HUES64 (cell line): ENCODE measurements around the gene UFM1.
"Not testable (repeated sequence)": the region's sequence is repeated elsewhere in the genome, so short reads cannot be mapped to it uniquely, and the experiment has no call there.

Experiments
- H3K27ac ChIP-seq: 2 replicates; pipeline ENCODE4 v1.7.0; 2013; ENCODE audit warnings: low read depth, low read length, inconsistent platforms
- H3K27me3 ChIP-seq: 2 replicates; pipeline ENCODE4 v1.6.1; 2013; ENCODE audit warnings: mild to moderate bottlenecking, low read length; ENCODE audit not compliant: insufficient read depth
- H3K36me3 ChIP-seq: 2 replicates; pipeline ENCODE4 v1.6.1; 2013; ENCODE audit warnings: mild to moderate bottlenecking, low read length; ENCODE audit not compliant: insufficient read depth
- H3K4me1 ChIP-seq: 2 replicates; pipeline ENCODE4 v1.6.1; 2013; ENCODE audit warnings: mild to moderate bottlenecking, low read length, moderate library complexity; ENCODE audit not compliant: insufficient read depth
- H3K4me3 ChIP-seq: 2 replicates; pipeline ENCODE4 v1.5.1; 2013; ENCODE audit warnings: mild to moderate bottlenecking, low read length, moderate library complexity
- H3K9ac ChIP-seq: 2 replicates; pipeline ENCODE4 v1.6.1; 2013; ENCODE audit warnings: mild to moderate bottlenecking, low read depth, low read length
- H3K9me3 ChIP-seq: 2 replicates; pipeline ENCODE4 v1.6.1; 2013; ENCODE audit warnings: low read depth, low read length; ENCODE audit not compliant: insufficient read depth
- WGBS: fragments of 150-250, 120-280 bp; methylation state at CpG from one replicate; pipeline ENCODE4 v1.1.7; 2013; ENCODE audit warnings: missing lambda C conversion rate; 5-methylcytosine and 5-hydroxymethylcytosine counted together

Gene UFM1

DNA sequence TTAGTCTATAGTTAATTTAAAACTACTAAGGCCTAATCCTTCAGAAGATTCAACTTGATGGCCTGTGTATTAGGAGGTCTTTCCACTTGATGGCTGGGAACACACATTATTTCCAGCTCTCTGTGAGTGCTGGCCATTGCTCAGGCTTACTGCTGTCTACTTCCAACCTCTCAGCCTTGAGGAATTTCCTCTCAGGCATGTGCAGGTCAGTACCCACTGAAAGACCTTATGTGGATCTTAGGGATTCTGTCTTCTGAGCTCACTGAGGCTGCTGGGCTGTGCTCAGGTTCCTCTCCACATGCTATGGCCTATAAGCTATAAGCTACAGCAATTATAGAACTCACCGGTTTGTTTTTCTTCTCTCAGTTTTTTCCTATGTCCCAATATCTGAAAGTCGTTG is 11.6 kb upstream of the UFM1 start:
- no peak overlapping the region for H3K27ac ChIP-seq
- WGBS = 96% methylated on average over 1 of the region's 2 CpGs
- no peak overlapping the region for H3K9ac ChIP-seq
- H3K4me3 ChIP-seq = no peak overlapping the region
- H3K27me3 ChIP-seq = no peaks in the 10 kb centered on the region
- no peaks in the 10 kb centered on the region for H3K9me3 ChIP-seq
- no peaks in the 10 kb centered on the region for H3K36me3 ChIP-seq
- H3K4me1 ChIP-seq = peaks cover 17% of the 10 kb centered on the region

GRCh38 chr13:38340624-38341023 is 9.0 kb upstream of the UFM1 start:
- 96% methylated on average over 1 of the region's 1 CpG for WGBS
- no peaks in the 10 kb centered on the region for H3K9me3 ChIP-seq
- H3K4me1 ChIP-seq = peaks cover 9% of the 10 kb centered on the region
- H3K4me3 ChIP-seq = no peak overlapping the region
- no peak overlapping the region for H3K9ac ChIP-seq
- H3K27ac ChIP-seq = no peak overlapping the region
- H3K36me3 ChIP-seq = no peaks in the 10 kb centered on the region
- no peaks in the 10 kb centered on the region for H3K27me3 ChIP-seq

DNA sequence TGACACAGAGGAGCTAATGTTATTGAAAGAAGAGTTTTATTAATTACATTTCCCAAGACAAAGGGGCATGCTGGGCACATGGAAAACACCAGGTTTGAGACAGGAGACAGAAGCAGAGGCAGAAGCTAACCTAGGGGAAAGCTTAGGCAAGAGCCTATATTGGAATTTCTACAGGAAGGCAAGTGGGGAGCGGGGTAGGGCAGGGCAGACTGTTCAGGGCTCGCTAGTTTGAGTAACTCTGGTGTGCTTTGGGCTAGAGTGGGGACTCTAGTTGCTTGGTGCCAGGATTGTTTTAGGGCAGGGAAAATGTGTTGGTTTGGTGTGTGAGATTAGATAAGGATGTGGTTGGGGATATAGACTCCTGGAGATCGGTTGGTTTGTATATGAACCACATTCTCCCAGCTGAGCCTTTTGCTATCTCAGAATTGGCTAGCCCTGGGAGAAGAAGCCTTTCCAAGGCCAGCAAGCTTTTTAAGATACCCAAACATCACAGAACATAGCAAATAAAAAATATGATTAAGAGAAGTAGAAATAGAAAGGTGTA is 8.4 kb upstream of the UFM1 start:
- no peak overlapping the region for H3K9ac ChIP-seq
- H3K4me1 ChIP-seq = peaks cover 6% of the 10 kb centered on the region
- WGBS = 94% methylated on average over 3 of the region's 3 CpGs
- no peaks in the 10 kb centered on the region for H3K36me3 ChIP-seq
- no peak overlapping the region for H3K27ac ChIP-seq
- H3K9me3 ChIP-seq = no peaks in the 10 kb centered on the region
- no peak overlapping the region for H3K4me3 ChIP-seq
- H3K27me3 ChIP-seq = no peaks in the 10 kb centered on the region

DNA sequence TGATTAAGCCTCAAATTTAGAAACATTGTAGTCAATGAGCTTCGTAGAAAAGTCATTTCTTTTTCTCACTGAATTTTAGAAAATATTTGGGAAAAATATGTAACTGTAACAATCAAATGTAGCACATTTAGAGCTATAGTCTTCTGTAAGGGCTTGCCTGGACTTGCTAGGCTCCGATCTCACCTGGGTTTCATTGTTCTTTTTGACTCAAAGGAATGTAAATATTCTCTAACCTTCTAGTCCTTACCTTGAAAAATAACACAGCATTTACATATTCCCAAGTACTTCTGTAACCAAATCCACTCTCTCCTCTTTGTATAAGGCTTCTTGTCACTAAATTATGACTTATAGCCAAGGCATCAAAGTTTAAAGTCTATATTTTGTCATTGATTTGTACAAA is 2.9 kb upstream of the UFM1 start:
- peaks cover 9% of the 10 kb centered on the region for H3K36me3 ChIP-seq
- no peaks in the 10 kb centered on the region for H3K9me3 ChIP-seq
- no peak overlapping the region for H3K9ac ChIP-seq
- H3K4me1 ChIP-seq = peaks cover 35% of the 10 kb centered on the region
- peak overlapping the region; percentile 54 for H3K27ac ChIP-seq
- H3K4me3 ChIP-seq = no peak overlapping the region
- no peaks in the 10 kb centered on the region for H3K27me3 ChIP-seq
- WGBS = 59% methylated on average over 2 of the region's 2 CpGs

DNA sequence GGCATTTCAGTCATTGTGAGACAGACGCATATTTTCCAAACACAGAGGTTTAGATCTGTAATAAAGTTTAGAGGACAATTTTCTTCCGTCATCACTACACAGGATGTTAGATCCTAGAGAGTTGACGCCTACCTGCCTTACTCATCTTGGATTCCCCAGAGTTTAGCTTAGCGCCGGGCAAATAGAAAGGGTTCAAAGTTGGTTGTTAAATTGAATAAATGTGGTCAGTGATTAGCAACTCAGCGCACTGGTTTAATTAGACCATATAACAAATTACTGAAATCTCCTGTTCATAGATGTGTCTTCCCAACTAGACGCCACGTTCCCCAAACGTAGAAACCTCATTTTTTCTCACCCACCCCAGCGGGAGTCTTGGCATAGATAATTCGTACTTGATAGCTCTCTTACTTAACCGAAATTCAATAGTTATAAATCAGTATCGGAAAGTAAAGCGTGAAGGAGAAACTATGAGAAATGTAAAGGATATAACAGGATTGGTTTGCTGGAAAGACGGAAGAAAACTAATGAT is 726 bp upstream of the UFM1 start:
- H3K27me3 ChIP-seq = no peaks in the 10 kb centered on the region
- peak overlapping the region; percentile 82 for H3K4me3 ChIP-seq
- peaks cover 35% of the 10 kb centered on the region for H3K4me1 ChIP-seq
- 2% methylated on average over 13 of the region's 15 CpGs for WGBS
- peak overlapping the region; percentile 42; the same call in 1 of the 2 replicates for H3K9ac ChIP-seq
- H3K27ac ChIP-seq = no peak overlapping the region; the same call in 1 of the 2 replicates
- H3K9me3 ChIP-seq = no peaks in the 10 kb centered on the region
- H3K36me3 ChIP-seq = peaks cover 27% of the 10 kb centered on the region

- WGBS = 3% methylated on average over 19 of the region's 19 CpGs
- Histone ChIP-seq H3K27me3 (no peaks in the 10 kb centered on the region), H3K27ac (peak overlapping the region; percentile 78), H3K9me3 (no peaks in the 10 kb centered on the region), H3K9ac (peak overlapping the region; percentile 91), H3K36me3 (peaks cover 40% of the 10 kb centered on the region), H3K4me3 (peak overlapping the region; percentile 82), H3K4me1 (peaks cover 35% of the 10 kb centered on the region)
Observed at GRCh38 chr13:38350114-38350617, 515 bp downstream of the UFM1 start.

GRCh38 chr13:38355595-38356119 is 6.0 kb downstream of the UFM1 start:
- peaks cover 86% of the 10 kb centered on the region for H3K36me3 ChIP-seq
- 82% methylated on average over 2 of the region's 3 CpGs for WGBS

DNA sequence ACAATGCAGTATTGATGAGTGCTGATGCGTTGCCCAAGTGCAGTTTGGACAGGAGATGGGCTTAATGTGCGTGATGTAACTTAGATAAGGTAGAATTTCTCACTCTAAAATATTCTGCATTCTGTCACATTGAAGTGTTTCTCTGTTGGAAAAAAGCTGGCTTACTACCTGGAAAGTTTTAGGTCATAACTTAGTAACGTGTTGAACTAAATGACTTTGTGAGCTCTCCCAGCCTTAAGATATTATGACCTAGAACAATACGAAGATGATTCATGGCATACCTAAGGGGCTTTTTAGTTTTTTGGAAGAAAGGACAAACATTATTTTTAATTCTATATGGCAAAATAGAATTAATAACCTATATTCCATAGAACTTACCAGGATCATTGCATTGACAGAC is 9.0 kb downstream of the UFM1 start:
- H3K27ac ChIP-seq = no peak overlapping the region
- no peak overlapping the region for H3K9ac ChIP-seq
- H3K4me1 ChIP-seq = no peaks in the 10 kb centered on the region
- no peak overlapping the region for H3K4me3 ChIP-seq
- 91% methylated on average over 3 of the region's 4 CpGs for WGBS
- no peaks in the 10 kb centered on the region for H3K27me3 ChIP-seq
- no peaks in the 10 kb centered on the region for H3K9me3 ChIP-seq
- H3K36me3 ChIP-seq = peaks cover 90% of the 10 kb centered on the region

More at GRCh38 chr13:38355595-38356119, 6.0 kb downstream of the UFM1 start:
- Histone ChIP-seq H3K9ac (no peak overlapping the region), H3K9me3 (no peaks in the 10 kb centered on the region), H3K27ac (no peak overlapping the region), H3K27me3 (no peaks in the 10 kb centered on the region), H3K4me1 (peaks cover 5% of the 10 kb centered on the region; the same call in 1 of the 2 replicates), H3K4me3 (no peak overlapping the region)

DNA sequence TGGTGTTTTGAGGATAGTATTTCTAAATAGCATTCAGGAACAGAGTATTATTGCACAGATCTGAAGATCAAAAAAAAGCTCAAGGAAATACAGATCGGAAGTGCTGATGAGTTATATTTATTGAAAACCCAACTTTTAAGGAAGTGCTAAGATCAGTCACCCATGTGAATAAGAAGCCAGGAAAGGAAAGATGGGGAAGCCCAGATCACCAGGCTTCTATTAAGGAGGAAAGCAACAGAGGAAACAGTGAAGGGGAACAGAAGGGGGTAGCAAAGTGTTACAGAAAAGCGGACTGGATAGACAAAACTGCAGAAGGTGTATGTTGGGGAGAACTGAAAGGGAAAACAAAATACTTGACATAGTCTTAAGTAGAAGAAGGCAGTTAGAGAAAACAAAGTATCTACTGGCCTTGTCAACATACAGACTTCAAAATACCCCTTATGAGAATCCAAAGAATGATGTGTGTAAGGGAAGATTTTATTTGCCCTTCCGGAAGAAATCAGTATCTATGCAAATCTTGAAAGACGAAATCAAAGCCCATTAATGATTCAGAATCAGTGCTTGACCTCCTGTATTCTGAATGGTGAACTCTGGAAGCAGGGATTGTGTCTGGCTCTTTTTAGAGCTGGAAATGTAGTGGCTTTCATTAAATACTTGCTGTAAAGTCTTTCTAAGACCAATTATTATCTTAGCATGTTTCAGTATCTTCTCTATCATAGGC is 12.1 kb downstream of the UFM1 start:
- H3K4me1 ChIP-seq = peaks cover 7% of the 10 kb centered on the region
- H3K36me3 ChIP-seq = peaks cover 60% of the 10 kb centered on the region
- no peak overlapping the region for H3K9ac ChIP-seq
- H3K27me3 ChIP-seq = no peaks in the 10 kb centered on the region
- no peaks in the 10 kb centered on the region for H3K9me3 ChIP-seq
- H3K27ac ChIP-seq = no peak overlapping the region
- 93% methylated on average over 4 of the region's 4 CpGs for WGBS
- no peak overlapping the region for H3K4me3 ChIP-seq

- WGBS = 100% methylated on average over 1 of the region's 2 CpGs
- Histone ChIP-seq H3K27ac (no peak overlapping the region), H3K36me3 (peaks cover 53% of the 10 kb centered on the region)
Observed at GRCh38 chr13:38363219-38363618, 13.6 kb downstream of the UFM1 start.

GRCh38 chr13:38363746-38364145 is 14.1 kb downstream of the UFM1 start:
- 92% methylated on average over 19 of the region's 19 CpGs for WGBS
- not testable (repeated sequence) for H3K4me1 ChIP-seq, H3K4me3 ChIP-seq, H3K27ac ChIP-seq, H3K9me3 ChIP-seq, H3K27me3 ChIP-seq, H3K9ac ChIP-seq
- peaks cover 47% of the 10 kb centered on the region for H3K36me3 ChIP-seq

More at GRCh38 chr13:38363219-38363618, 13.6 kb downstream of the UFM1 start:
- H3K4me1 ChIP-seq = peaks cover 7% of the 10 kb centered on the region
- H3K9me3 ChIP-seq = no peaks in the 10 kb centered on the region
- H3K4me3 ChIP-seq = no peak overlapping the region
- no peaks in the 10 kb centered on the region for H3K27me3 ChIP-seq
- no peak overlapping the region for H3K9ac ChIP-seq
